Neural progenitor cell (in vitro differentiated cells): Measurements from ENCODE around the gene RTP5.

Source experiments
- CTCF ChIP-seq: fragments of 200-600 bp; sonication (generic); IDR thresholded peaks from 2 replicates; pipeline ENCODE4 v1.5.1; 2017; ENCODE audit warnings: antibody characterized with exemption, mild to moderate bottlenecking
- EZH2 ChIP-seq: fragments of 200-600 bp; sonication (generic); IDR thresholded peaks from 2 replicates; pipeline ENCODE4 v1.6.1; 2017; ENCODE audit warnings: antibody characterized with exemption, mild to moderate bottlenecking, moderate library complexity
- EZH2phosphoT487 ChIP-seq: fragments of 200-600 bp; sonication (generic); IDR thresholded peaks from 2 replicates; pipeline ENCODE4 v1.6.1; 2017; ENCODE audit warnings: antibody characterized with exemption

DNA sequence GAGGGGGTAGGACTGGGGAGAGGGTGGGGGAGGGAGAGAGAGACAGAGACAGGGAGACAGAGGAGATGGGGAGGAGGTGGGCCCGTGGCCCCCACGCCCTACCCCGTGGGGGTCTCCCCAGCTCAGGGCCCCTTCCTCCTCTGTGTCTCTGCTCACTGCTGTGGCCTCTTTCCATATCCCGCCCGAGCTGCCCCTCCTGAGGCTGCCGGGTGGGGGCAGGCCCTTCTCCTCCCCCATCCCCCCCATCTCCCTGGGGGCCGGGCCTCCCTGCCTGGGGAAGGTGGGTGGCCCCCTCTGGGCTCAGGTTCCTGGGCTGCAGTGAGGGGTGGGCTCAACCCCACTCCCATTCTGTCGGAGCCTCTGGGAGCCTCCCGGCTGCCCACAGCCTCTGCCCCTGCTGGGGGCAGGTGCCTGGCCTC, 10.5 kb upstream of the RTP5 start:
- no peak for TF ChIP-seq CTCF
- TF ChIP-seq EZH2, result no peak
- TF ChIP-seq EZH2phosphoT487, result no peak
